DND-41 (cell line): ENCODE results near the gene LYRM2.

Experiments used
- CTCF ChIP-seq: IDR thresholded peaks from 2 replicates; pipeline ENCODE4 v1.5.1; 2012; ENCODE audit warnings: borderline replicate concordance, low read length, moderate library complexity, mild to moderate bottlenecking; ENCODE audit not compliant: poor library complexity, severe bottlenecking; ENCODE audit errors: extremely low read depth
- EZH2 ChIP-seq: IDR thresholded peaks from 3 replicates; pipeline ENCODE4 v1.6.1; 2012; ENCODE audit warnings: borderline replicate concordance, low read depth, mild to moderate bottlenecking, moderate library complexity, low read length, inconsistent platforms; ENCODE audit not compliant: severe bottlenecking

- TF ChIP-seq CTCF = no peak
- TF ChIP-seq EZH2 = no peak
These were observed 26.4 kb downstream of the LYRM2 start for GRCh38 chr6:89612121-89612520.
